Colonic mucosa (tissue), 4 donors: Measurements from ENCODE around the gene ZSCAN25. TPM values are rescaled to one million over a fixed set of nuclear protein-coding genes. Genes with fewer than 3 reads are reported as not detected.
A peak's percentile ranks its signal among the peaks of the same experiment; 100 is the strongest.

Experiments used
- DNase-seq: peaks from one replicate; pipeline ENCODE4 v3.0.0-alpha.2; 2020
- H3K27ac ChIP-seq: fragments of 200-600 bp; one replicate; pipeline ENCODE4 v1.8.0; 2021
- H3K27me3 ChIP-seq: fragments of 200-600 bp; one replicate; pipeline ENCODE4 v1.8.0; 2021
- H3K36me3 ChIP-seq: fragments of 200-600 bp; one replicate; pipeline ENCODE4 v1.8.0; 2021
- H3K4me1 ChIP-seq: fragments of 200-600 bp; one replicate; pipeline ENCODE4 v1.8.0; 2021; ENCODE audit warnings: mild to moderate bottlenecking
- H3K4me3 ChIP-seq: fragments of 200-600 bp; one replicate; pipeline ENCODE4 v1.8.0; 2021
- H3K9ac ChIP-seq, 2 donors: one replicate each; pipeline ENCODE4 v1.7.0; 2013; ENCODE audit warnings: control low read depth in 2 of 2, low read depth in 2 of 2, low read length in 2 of 2
- H3K9me3 ChIP-seq: fragments of 200-600 bp; one replicate; pipeline ENCODE4 v1.8.0; 2021
- intact Hi-C: fragments of 100-400 bp; cut with DNase I; formaldehyde crosslinking; loops from one replicate; pipeline ENCODE4 v1.14.1; 2022
- total RNA-seq, 2 donors: library from RNA; stranded (reverse); fragmentation: NEBNext Ultra II Directional in 1 of 2; extraction: Animal tissue kit (Norgen Biotek cat#: 25700) in 1 of 2; gene quantifications; one replicate each; pipeline ENCODE4 v1.2.1, GENCODE V29; 2021
- TF ChIP-seq, protein P1 (sequence below): fragments of 200-600 bp; IDR thresholded peaks from one replicate; pipeline ENCODE4 v1.8.0; 2022; ENCODE audit warnings: antibody characterized with exemption, mild to moderate bottlenecking
- donor health status: healthy.
- donor health status: DM: no; HTN: no; CAD: no.
- donor health status: DM: no; HTN: no; CAD: no.

ZSCAN25 gene
- total RNA-seq, 2 donors from 2014 or later: 10.4 to 20.2 TPM

DNA sequence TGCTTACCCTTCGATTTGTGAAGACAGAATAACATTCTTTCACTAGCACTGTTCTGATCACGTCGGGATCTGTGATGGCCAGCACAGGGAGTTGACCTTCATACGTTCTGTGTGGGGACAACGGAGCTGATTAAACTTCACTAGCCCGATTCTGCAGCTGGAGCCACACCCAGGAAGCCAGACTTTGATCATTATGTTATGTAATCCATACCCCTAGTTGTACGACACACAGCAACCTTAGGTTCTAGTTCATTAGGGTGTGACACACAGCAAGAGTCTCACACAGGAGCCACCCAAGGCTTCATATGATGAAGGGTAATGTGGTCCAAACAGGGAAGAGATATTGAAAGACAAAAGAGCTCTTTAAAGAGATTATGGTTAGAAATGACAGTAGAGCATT lies 55.8 kb downstream of the ZSCAN25 start:
- Histone ChIP-seq H3K4me1 (no peaks in the 10 kb centered on the region), H3K36me3 (no peaks in the 10 kb centered on the region), H3K27ac (no peak overlapping the region), H3K9me3 (no peaks in the 10 kb centered on the region), H3K9ac (no peak overlapping the region), H3K27me3 (no peaks in the 10 kb centered on the region), H3K4me3 (no peak overlapping the region)
- intact Hi-C loops: no loop called here
- TF ChIP-seq, protein P1, sequence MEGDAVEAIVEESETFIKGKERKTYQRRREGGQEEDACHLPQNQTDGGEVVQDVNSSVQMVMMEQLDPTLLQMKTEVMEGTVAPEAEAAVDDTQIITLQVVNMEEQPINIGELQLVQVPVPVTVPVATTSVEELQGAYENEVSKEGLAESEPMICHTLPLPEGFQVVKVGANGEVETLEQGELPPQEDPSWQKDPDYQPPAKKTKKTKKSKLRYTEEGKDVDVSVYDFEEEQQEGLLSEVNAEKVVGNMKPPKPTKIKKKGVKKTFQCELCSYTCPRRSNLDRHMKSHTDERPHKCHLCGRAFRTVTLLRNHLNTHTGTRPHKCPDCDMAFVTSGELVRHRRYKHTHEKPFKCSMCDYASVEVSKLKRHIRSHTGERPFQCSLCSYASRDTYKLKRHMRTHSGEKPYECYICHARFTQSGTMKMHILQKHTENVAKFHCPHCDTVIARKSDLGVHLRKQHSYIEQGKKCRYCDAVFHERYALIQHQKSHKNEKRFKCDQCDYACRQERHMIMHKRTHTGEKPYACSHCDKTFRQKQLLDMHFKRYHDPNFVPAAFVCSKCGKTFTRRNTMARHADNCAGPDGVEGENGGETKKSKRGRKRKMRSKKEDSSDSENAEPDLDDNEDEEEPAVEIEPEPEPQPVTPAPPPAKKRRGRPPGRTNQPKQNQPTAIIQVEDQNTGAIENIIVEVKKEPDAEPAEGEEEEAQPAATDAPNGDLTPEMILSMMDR: no peak
- DNase-seq: no peak

DNA sequence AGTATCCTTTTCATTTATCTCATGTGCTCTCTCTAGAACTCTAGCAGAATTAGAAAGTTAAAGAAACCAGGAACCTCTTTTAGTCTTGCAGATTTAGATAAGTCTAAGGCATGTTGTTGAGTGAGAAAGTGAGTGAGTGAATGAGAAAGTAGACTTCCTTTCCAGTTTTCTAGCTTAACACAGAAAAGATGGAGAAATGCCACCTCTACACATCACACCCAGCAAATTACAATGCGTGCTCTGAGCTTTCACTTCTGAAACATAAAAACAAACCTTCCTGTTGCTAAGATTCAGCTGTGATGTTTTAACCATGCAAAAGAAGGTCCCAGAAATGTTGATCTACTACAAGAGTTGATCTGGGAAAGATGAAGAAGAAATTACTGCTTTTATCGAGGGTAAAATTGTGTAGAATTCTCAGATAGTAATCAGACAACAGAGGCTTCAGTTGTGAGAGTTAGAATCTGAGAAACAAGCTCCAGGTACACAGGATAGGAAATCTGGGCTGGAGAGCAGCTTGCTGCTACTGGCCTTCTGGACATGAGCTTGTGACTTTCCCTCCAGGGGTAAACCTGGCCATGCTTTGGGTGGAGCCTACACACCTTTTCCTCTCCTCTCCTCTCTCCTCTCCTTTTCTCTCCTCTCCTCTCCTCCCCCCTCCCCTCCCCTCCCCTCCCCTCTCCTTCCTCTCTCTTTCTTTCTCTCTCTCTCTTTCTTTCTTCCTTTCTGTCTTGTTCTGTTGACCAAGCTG lies 58.4 kb downstream of the ZSCAN25 start:
- TF ChIP-seq, protein P1: no peak
- Histone ChIP-seq H3K36me3 (no peaks in the 10 kb centered on the region), H3K9ac (no peak overlapping the region), H3K27ac (no peak overlapping the region), H3K27me3 (no peaks in the 10 kb centered on the region), H3K4me3 (no peak overlapping the region), H3K9me3 (no peaks in the 10 kb centered on the region), H3K4me1 (no peaks in the 10 kb centered on the region)
- intact Hi-C loops: no loop called here
- no peak for DNase-seq

DNA sequence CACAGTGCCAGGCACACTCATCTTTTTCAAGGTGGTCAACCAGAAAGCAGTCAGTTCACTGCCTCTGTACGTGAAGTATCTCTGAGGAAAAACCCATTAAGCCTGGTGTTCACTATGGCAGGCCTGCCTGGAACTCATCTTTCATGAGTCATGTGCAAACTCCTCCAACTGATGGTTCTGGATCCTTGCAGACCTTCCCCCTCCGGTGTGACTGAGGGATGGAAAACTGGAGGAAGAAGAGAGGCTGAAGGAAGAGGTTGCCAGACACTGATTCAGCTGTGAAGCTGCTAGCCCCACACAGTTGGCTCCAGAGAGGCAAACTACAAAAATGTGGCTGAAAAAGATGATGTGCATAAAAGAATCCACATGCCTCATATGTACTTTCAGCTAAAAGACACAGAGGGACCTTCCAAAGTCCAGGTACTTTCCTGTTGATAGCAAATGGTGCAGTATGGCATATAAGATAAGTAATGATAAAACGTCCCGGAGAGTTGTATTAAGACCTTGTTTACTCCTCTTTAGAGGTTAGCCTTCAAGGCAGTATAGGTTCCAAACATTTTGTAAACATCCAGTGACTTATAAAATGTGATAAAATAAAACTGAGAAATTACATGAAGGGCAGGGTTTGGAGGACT lies 60.4 kb downstream of the ZSCAN25 start:
- no peak for DNase-seq
- H3K9ac ChIP-seq: no peak overlapping the region
- no peaks in the 10 kb centered on the region for H3K36me3 ChIP-seq
- no peak overlapping the region for H3K27ac ChIP-seq
- H3K27me3 ChIP-seq: no peaks in the 10 kb centered on the region
- no peaks in the 10 kb centered on the region for H3K9me3 ChIP-seq
- H3K4me3 ChIP-seq: no peak overlapping the region
- H3K4me1 ChIP-seq: no peaks in the 10 kb centered on the region
- TF ChIP-seq, protein P1: no peak
- intact Hi-C loops: no loop called here

DNA sequence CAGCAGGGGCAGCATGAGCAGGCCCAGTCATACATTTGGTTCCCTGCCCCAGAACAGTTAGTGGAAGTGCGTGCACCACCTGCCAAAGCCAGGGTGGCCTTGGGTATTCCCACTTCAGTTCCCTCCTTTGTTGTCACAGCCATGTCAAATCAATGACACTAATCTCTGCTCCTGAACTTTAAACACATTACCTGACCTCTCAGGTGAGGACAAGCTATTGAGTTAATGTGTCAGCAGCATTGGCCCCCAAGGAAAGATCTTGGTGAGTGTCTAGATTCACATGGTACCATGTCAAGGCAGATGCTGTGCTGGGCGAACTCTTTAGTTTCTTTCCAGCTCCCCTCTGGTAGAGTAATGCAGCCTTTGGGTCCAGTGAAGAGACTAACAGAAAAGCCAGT lies 60.9 kb downstream of the ZSCAN25 start:
- TF ChIP-seq, protein P1: no peak
- Histone ChIP-seq H3K36me3 (no peaks in the 10 kb centered on the region), H3K9me3 (no peaks in the 10 kb centered on the region), H3K4me3 (peak overlapping the region; percentile 32), H3K27me3 (no peaks in the 10 kb centered on the region), H3K9ac (no peak overlapping the region), H3K4me1 (no peaks in the 10 kb centered on the region), H3K27ac (no peak overlapping the region)
- DNase-seq: no peak
- intact Hi-C loops: no loop called here

DNA sequence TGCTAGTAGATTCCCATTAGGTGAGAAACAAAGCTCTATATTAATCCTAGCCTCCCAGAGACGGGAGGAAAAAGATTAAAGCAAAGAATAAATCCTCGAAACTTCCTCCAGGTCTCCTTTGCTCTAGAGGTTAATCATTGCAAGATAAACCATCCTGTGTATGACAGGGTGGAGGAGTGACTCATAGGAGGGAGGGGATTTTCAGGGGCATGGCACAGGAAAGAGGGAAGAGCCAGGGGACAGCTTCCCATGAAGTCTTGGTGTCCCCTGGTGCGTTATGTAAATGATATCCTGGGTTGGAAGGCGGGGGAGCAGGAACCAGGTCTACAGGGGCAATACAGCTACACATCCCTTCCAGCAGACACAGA lies 62.3 kb downstream of the ZSCAN25 start:
- Histone ChIP-seq H3K4me3 (peak overlapping the region; percentile 32), H3K9ac (peak overlapping the region; percentile 40 to 84), H3K9me3 (no peaks in the 10 kb centered on the region), H3K36me3 (no peaks in the 10 kb centered on the region), H3K27ac (peak overlapping the region; percentile 88), H3K4me1 (no peaks in the 10 kb centered on the region), H3K27me3 (no peaks in the 10 kb centered on the region)
- peak; percentile 78 for DNase-seq
- TF ChIP-seq, protein P1: no peak
- intact Hi-C loops: no loop called here
